Type B pancreatic cell (in vitro differentiated cells): Measurements from ENCODE around the gene LRP11. TPM values are rescaled to one million over a fixed set of nuclear protein-coding genes. Genes with fewer than 3 reads are reported as not detected.

Experiments used
- DNase-seq: peaks from one replicate; pipeline ENCODE4 v3.0.0; 2021; ENCODE audit warnings: mixed read lengths; ENCODE audit not compliant: unreplicated experiment; ENCODE audit errors: extremely low spot score
- H3K27ac Mint-ChIP-seq: 2 replicates; pipeline ENCODE4 v1.8.0; 2021; ENCODE audit warnings: mild to moderate bottlenecking, mixed read lengths
- H3K27me3 Mint-ChIP-seq: 2 replicates; pipeline ENCODE4 v1.8.0; 2021; ENCODE audit warnings: mixed read lengths
- H3K36me3 Mint-ChIP-seq: 2 replicates; pipeline ENCODE4 v1.8.0; 2021; ENCODE audit warnings: mixed read lengths
- H3K4me1 Mint-ChIP-seq: one replicate; pipeline ENCODE4 v1.8.0; 2021; ENCODE audit warnings: mixed read lengths; ENCODE audit not compliant: unreplicated experiment
- H3K4me3 Mint-ChIP-seq: 2 replicates; pipeline ENCODE4 v1.8.0; 2021; ENCODE audit warnings: mild to moderate bottlenecking, mixed read lengths
- H3K9me3 Mint-ChIP-seq: 2 replicates; pipeline ENCODE4 v1.8.0; 2021; ENCODE audit warnings: mixed read lengths
- total RNA-seq: library from RNA; stranded (reverse); gene quantifications from 2 replicates; pipeline ENCODE4 v1.2.1, GENCODE V29; 2021; ENCODE audit warnings: low replicate concordance
- TF ChIP-seq, protein P1 (sequence below): fragments of 200-600 bp; sonication (generic); conservative IDR thresholded peaks from 2 replicates; pipeline ENCODE4 v1.5.0; 2021; ENCODE audit warnings: antibody characterized with exemption, mild to moderate bottlenecking

The LRP11 gene
- total RNA-seq, 1 donor from 2014 or later, result 56.6 TPM

DNA sequence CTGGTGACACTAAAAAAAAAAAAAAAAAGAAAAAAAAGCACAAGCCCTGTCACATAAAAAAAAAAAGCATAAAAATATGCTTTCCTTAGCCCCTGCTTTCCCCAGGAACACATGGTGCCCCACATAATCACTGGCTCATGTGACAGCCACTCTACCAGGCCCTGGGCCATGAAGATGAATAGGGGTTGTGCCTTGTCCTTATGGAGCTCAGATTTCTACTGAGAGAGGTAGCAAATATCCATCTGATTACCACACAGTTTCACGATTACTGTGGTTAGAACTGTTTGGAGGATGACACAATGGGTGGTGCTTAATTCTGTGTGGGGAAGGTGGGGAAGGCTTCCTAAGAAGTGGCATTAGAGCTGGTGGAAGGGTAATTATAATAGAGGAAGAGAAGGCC is 24.5 kb upstream of the LRP11 start:
- TF ChIP-seq, protein P1, sequence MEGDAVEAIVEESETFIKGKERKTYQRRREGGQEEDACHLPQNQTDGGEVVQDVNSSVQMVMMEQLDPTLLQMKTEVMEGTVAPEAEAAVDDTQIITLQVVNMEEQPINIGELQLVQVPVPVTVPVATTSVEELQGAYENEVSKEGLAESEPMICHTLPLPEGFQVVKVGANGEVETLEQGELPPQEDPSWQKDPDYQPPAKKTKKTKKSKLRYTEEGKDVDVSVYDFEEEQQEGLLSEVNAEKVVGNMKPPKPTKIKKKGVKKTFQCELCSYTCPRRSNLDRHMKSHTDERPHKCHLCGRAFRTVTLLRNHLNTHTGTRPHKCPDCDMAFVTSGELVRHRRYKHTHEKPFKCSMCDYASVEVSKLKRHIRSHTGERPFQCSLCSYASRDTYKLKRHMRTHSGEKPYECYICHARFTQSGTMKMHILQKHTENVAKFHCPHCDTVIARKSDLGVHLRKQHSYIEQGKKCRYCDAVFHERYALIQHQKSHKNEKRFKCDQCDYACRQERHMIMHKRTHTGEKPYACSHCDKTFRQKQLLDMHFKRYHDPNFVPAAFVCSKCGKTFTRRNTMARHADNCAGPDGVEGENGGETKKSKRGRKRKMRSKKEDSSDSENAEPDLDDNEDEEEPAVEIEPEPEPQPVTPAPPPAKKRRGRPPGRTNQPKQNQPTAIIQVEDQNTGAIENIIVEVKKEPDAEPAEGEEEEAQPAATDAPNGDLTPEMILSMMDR, result no peak
- Mint-ChIP-seq H3K4me3 (no peak overlapping the region), H3K4me1 (peaks cover 8% of the 10 kb centered on the region), H3K36me3 (no peaks in the 10 kb centered on the region), H3K27ac (peak overlapping the region; percentile 65), H3K27me3 (peaks cover 34% of the 10 kb centered on the region), H3K9me3 (peaks cover 5% of the 10 kb centered on the region)
- no peak for DNase-seq

GRCh38 chr6:149888093-149888492 is 23.9 kb upstream of the LRP11 start:
- Mint-ChIP-seq H3K9me3 (peaks cover 5% of the 10 kb centered on the region), H3K4me3 (no peak overlapping the region), H3K27ac (peak overlapping the region; percentile 65), H3K27me3 (peaks cover 30% of the 10 kb centered on the region), H3K36me3 (no peaks in the 10 kb centered on the region), H3K4me1 (peaks cover 8% of the 10 kb centered on the region)
- TF ChIP-seq, protein P1, result no peak
- no peak for DNase-seq

- TF ChIP-seq, protein P1, result no peak
- H3K9me3 Mint-ChIP-seq, result peaks cover 5% of the 10 kb centered on the region
- peaks cover 22% of the 10 kb centered on the region for H3K27me3 Mint-ChIP-seq
- peak overlapping the region; percentile 6 for H3K4me3 Mint-ChIP-seq
- no peaks in the 10 kb centered on the region for H3K36me3 Mint-ChIP-seq
- H3K4me1 Mint-ChIP-seq, result peaks cover 8% of the 10 kb centered on the region
- H3K27ac Mint-ChIP-seq, result peak overlapping the region; percentile 65
- no peak for DNase-seq
Measured at GRCh38 chr6:149887343-149887742, 23.2 kb upstream of the LRP11 start.

DNA sequence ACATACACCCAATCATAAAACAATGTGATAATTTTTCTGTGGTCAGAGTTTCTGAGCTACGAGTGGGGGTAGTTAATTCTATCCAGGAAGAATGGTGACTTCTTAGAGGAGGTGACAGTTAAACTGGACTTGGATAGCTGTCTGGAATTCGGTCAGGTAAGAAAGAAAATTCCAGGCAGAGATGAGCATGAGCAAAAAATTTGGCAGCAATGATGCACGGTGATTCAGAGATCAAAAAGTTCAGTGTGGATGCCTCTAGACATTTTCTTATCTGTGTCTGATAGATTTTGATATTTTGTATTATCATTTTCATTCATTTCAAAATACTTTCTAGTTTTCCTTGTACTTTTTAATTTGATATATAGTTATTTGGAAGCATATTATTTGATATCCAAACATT is 21.7 kb upstream of the LRP11 start:
- Mint-ChIP-seq H3K4me3 (no peak overlapping the region), H3K4me1 (peaks cover 8% of the 10 kb centered on the region), H3K27ac (no peak overlapping the region), H3K27me3 (peaks cover 25% of the 10 kb centered on the region), H3K9me3 (peaks cover 5% of the 10 kb centered on the region), H3K36me3 (no peaks in the 10 kb centered on the region)
- DNase-seq, result no peak
- TF ChIP-seq, protein P1, result no peak

DNA sequence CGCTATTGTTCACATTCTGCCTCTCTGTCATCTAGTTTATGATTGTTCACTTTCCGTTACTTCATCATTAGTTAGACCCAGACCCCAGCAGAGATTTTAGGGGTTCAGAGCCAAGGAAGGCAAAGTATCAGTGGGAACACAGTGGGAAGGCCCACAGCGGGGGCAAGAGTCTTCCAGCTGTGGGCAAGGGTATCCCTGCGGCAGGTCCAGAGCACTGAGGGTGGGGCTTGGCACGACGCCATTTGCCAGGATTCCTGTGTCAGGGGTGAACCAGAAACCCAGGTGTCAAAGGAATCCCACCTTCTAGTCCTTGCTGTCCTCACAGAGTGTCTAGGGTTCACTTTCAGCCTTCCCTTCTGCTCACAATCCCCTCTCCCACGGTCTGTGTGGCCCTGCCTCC is 20.5 kb upstream of the LRP11 start:
- Mint-ChIP-seq H3K4me1 (peaks cover 8% of the 10 kb centered on the region), H3K36me3 (no peaks in the 10 kb centered on the region), H3K27me3 (peaks cover 32% of the 10 kb centered on the region), H3K9me3 (peaks cover 5% of the 10 kb centered on the region), H3K27ac (peak overlapping the region; percentile 61), H3K4me3 (no peak overlapping the region)
- no peak for DNase-seq
- TF ChIP-seq, protein P1, result no peak

GRCh38 chr6:149884215-149884614 is 20.1 kb upstream of the LRP11 start:
- DNase-seq, result no peak
- no peaks in the 10 kb centered on the region for H3K36me3 Mint-ChIP-seq
- peaks cover 34% of the 10 kb centered on the region for H3K27me3 Mint-ChIP-seq
- peaks cover 5% of the 10 kb centered on the region for H3K9me3 Mint-ChIP-seq
- H3K4me3 Mint-ChIP-seq, result no peak overlapping the region
- H3K27ac Mint-ChIP-seq, result peak overlapping the region; percentile 61
- TF ChIP-seq, protein P1, result no peak
- peaks cover 8% of the 10 kb centered on the region for H3K4me1 Mint-ChIP-seq
